NB4 (cell line): ENCODE measurements around the gene SLC7A5.

Experiments used
- DNase-seq: peaks from one replicate; pipeline ENCODE4 v3.0.0; 2010; ENCODE audit warnings: low read depth
- H3K4me3 ChIP-seq: one replicate; pipeline ENCODE4 v1.5.1; 2011; ENCODE audit warnings: mild to moderate bottlenecking, low read depth, low read length, moderate library complexity
- CTCF ChIP-seq: IDR thresholded peaks from one replicate; pipeline ENCODE4 v1.5.1; 2012; ENCODE audit warnings: low read depth, low read length
- MAX ChIP-seq: IDR thresholded peaks from 2 replicates; pipeline ENCODE4 v1.6.1; 2011; ENCODE audit warnings: low read depth, low read length
- MYC ChIP-seq: IDR thresholded peaks from 2 replicates; pipeline ENCODE4 v1.6.1; 2011; ENCODE audit warnings: low read depth, low read length
- POLR2A ChIP-seq: IDR thresholded peaks from 2 replicates; pipeline ENCODE4 v1.6.1; 2011; ENCODE audit warnings: mild to moderate bottlenecking; ENCODE audit not compliant: insufficient read length; ENCODE audit errors: extremely low read depth

The SLC7A5 gene

GRCh38 chr16:87832741-87833502 lies 36.4 kb downstream of the SLC7A5 start:
- TF ChIP-seq CTCF: no peak
- TF ChIP-seq MAX: no peak
- no peak for TF ChIP-seq MYC
- no peak for TF ChIP-seq POLR2A
- peak; percentile 51 for DNase-seq
- H3K4me3 ChIP-seq: no peak overlapping the region

- DNase-seq: no peak
- no peak for TF ChIP-seq CTCF
- TF ChIP-seq POLR2A: no peak
- no peak for TF ChIP-seq MAX
- TF ChIP-seq MYC: no peak
- H3K4me3 ChIP-seq: no peak overlapping the region
Observed at GRCh38 chr16:87832137-87832527, 37.2 kb downstream of the SLC7A5 start.

- DNase-seq: no peak
- no peak overlapping the region for H3K4me3 ChIP-seq
- no peak for TF ChIP-seq CTCF
Observed at GRCh38 chr16:87831421-87832136, 37.7 kb downstream of the SLC7A5 start.

- no peak for DNase-seq
- H3K4me3 ChIP-seq: no peak overlapping the region
- no peak for TF ChIP-seq POLR2A
- TF ChIP-seq CTCF: no peak
- no peak for TF ChIP-seq MYC
- no peak for TF ChIP-seq MAX
Observed at GRCh38 chr16:87830673-87831420, 38.5 kb downstream of the SLC7A5 start.

GRCh38 chr16:87829988-87830672 lies 39.2 kb downstream of the SLC7A5 start:
- H3K4me3 ChIP-seq: no peak overlapping the region
- no peak for TF ChIP-seq MAX
- no peak for TF ChIP-seq POLR2A
- TF ChIP-seq CTCF: no peak
- no peak for TF ChIP-seq MYC
- no peak for DNase-seq
